ENCODE data around the gene DUSP6. TPM values are rescaled to one million over a fixed set of nuclear protein-coding genes. Genes with fewer than 3 reads are reported as not detected.

The DUSP6 gene
- total and polyA plus RNA-seq, 9 of the 15 experiments (the other 6 are each of a cell fraction or from before 2014, with no cell fraction given), result 0.04 to 0.60 (median 0.08) TPM; not detected in 2

- no peak overlapping the region for H3K4me2 ChIP-seq (ENCODE audit: insufficient read depth, low read length)
- no peak overlapping the region for H3K27ac ChIP-seq (ENCODE audit: extremely low read depth, low read depth, low read length)
- H3K9ac ChIP-seq (ENCODE audit: insufficient read depth in 1 of 2, low read depth in 2 of 2, low read length in 2 of 2), result no peak overlapping the region
- no peaks in the 10 kb centered on the region for H3K27me3 ChIP-seq (ENCODE audit: control insufficient read depth in 2 of 2, insufficient read depth in 2 of 2, low read length in 2 of 2)
- H3K36me3 ChIP-seq (ENCODE audit: control insufficient read depth, insufficient read depth, low read length), result no peaks in the 10 kb centered on the region
- H2AFZ ChIP-seq (ENCODE audit: low read depth, low read length), result no peak overlapping the region; the same call in 1 of the 2 replicates
- DNase-seq (ENCODE audit: extremely low read depth in 1 of 4, low spot score in 3 of 4), result no peak
- POLR2A ChIA-PET, result no interaction called here
- intact Hi-C loops (cut with micrococcal nuclease) (loop anchor here (5.0 kb wide), 1 partner anchor 47 kb away; no protein-coding TSS in a partner anchor), in situ Hi-C loops (cut with MboI) (no loop called here)
- no peak for ATAC-seq
- no peaks in the 10 kb centered on the region for H3K9me3 ChIP-seq (replicated peaks; ENCODE audit: control insufficient read depth, insufficient read depth, low read depth, low read length)
- no peaks in the 10 kb centered on the region for H3K79me2 ChIP-seq (ENCODE audit: control insufficient read depth, insufficient read depth, low read length)
- FAIRE-seq, result no peak
- no peaks in the 10 kb centered on the region for H4K20me1 ChIP-seq (replicated peaks; ENCODE audit: control insufficient read depth, insufficient read depth, low read length)
- WGBS (ENCODE audit: insufficient coverage, low coverage, missing lambda C conversion rate), result 11% methylated on average over 3 of the region's 3 CpGs
- no peak for TF ChIP-seq TEAD2 (tag; IDR thresholded peaks at IDR 0.05)
- TF ChIP-seq FUS (optimal IDR thresholded peaks at IDR 0.05; ENCODE audit: low read depth, low read length), result no peak
- TF ChIP-seq CBFB (CRISPR knock-in tag; IDR thresholded peaks at IDR 0.05), result no peak
- no peak for TF ChIP-seq NUFIP1 (IDR thresholded peaks at IDR 0.05; ENCODE audit: partially characterized antibody)
- no peak for TF ChIP-seq NONO (IDR thresholded peaks at IDR 0.05; ENCODE audit: low read depth in 2 of 2, low read length in 1 of 2)
- no peak for TF ChIP-seq GTF2E2 (tag; IDR thresholded peaks at IDR 0.05)
- peak; percentile 1; the same call in 1 of the 2 replicates for TF ChIP-seq ZNF311 (CRISPR knock-in tag; IDR thresholded peaks at IDR 0.05)
- TF ChIP-seq, protein P1, sequence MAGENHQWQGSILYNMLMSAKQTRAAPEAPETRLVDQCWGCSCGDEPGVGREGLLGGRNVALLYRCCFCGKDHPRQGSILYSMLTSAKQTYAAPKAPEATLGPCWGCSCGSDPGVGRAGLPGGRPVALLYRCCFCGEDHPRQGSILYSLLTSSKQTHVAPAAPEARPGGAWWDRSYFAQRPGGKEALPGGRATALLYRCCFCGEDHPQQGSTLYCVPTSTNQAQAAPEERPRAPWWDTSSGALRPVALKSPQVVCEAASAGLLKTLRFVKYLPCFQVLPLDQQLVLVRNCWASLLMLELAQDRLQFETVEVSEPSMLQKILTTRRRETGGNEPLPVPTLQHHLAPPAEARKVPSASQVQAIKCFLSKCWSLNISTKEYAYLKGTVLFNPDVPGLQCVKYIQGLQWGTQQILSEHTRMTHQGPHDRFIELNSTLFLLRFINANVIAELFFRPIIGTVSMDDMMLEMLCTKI (IDR thresholded peaks at IDR 0.05; ENCODE audit: partially characterized antibody), result no peak
- TF ChIP-seq BACH1 (tag; IDR thresholded peaks at IDR 0.05), result no peak
- peak; percentile 73 for TF ChIP-seq RBM25 (IDR thresholded peaks at IDR 0.05; ENCODE audit: low read depth, low read length, severe bottlenecking)
- TF ChIP-seq RBBP5 (IDR thresholded peaks at IDR 0.05; ENCODE audit: borderline replicate concordance, insufficient read depth, low read length, poor library complexity, severe bottlenecking), result no peak
- no peak for TF ChIP-seq NR2C1 (IDR thresholded peaks at IDR 0.05)
- TF ChIP-seq NR2C1 (tag; IDR thresholded peaks at IDR 0.05), result no peak
- no peak for TF ChIP-seq NR4A1 (CRISPR knock-in tag; IDR thresholded peaks at IDR 0.05)
- 0 out of 2 replicates have a peak, but pooled peaks have one; percentile 61 for TF ChIP-seq NR4A1 (tag; IDR thresholded peaks at IDR 0.05)
- TF ChIP-seq, protein P2, sequence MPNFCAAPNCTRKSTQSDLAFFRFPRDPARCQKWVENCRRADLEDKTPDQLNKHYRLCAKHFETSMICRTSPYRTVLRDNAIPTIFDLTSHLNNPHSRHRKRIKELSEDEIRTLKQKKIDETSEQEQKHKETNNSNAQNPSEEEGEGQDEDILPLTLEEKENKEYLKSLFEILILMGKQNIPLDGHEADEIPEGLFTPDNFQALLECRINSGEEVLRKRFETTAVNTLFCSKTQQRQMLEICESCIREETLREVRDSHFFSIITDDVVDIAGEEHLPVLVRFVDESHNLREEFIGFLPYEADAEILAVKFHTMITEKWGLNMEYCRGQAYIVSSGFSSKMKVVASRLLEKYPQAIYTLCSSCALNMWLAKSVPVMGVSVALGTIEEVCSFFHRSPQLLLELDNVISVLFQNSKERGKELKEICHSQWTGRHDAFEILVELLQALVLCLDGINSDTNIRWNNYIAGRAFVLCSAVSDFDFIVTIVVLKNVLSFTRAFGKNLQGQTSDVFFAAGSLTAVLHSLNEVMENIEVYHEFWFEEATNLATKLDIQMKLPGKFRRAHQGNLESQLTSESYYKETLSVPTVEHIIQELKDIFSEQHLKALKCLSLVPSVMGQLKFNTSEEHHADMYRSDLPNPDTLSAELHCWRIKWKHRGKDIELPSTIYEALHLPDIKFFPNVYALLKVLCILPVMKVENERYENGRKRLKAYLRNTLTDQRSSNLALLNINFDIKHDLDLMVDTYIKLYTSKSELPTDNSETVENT (CRISPR knock-in tag; IDR thresholded peaks at IDR 0.05), result no peak
- no peaks in the 10 kb centered on the region for H3K9me1 ChIP-seq (ENCODE audit: control insufficient read depth, insufficient read depth, low read length)
- CTCF ChIA-PET (ENCODE audit: low intra/inter-chr PET ratio), result no interaction called here
- no TSS peak for BruUV-seq (replicated peaks)
- H3K4me1 ChIP-seq (replicated peaks in 1 of 2; ENCODE audit: control insufficient read depth in 2 of 2, insufficient read depth in 2 of 2, low read length in 2 of 2), result peaks cover 0 to 26% of the 10 kb centered on the region in 2 experiments; a peak in 4 of 5 replicates
- H3K4me3 ChIP-seq, result no peak overlapping the region
Observed at GRCh38 chr12:89344862-89345202, 7.5 kb downstream of the DUSP6 start.

All from K562 (cell line).